ENCODE results near the gene DNAJB1. TPM values are rescaled to one million over a fixed set of nuclear protein-coding genes. Genes with fewer than 3 reads are reported as not detected.

Gene DNAJB1
- total RNA-seq, 1 donor from 2014 or later: 92.5 TPM

DNA sequence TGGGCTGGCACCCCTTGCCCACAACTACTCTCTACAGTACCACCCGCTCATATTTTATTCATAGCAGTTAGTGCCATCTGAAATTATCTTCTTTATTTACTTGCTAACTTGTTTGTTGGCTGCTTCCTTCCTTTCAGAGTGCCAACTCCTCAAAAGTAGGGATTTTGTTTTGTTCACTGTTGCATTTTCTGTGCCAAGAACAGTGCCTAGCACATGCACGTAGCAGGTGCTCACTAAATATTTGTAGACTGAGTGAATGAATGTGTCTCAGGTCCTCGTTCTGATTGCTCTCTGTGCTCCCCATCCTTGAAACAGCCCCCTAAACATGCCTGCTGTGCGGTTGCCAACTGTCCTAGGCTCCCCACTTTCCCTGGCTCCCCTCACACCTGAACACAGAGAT, 23.8 kb downstream of the DNAJB1 start:
- no peak for ATAC-seq
- DNase-seq: no peak
- H3K9me3 ChIP-seq: no peaks in the 10 kb centered on the region
- peaks cover 24% of the 10 kb centered on the region for H3K36me3 ChIP-seq
- peak overlapping the region; percentile 83 for H3K27ac ChIP-seq
- H3K4me1 ChIP-seq: peaks cover 35% of the 10 kb centered on the region
- H3K27me3 ChIP-seq (ENCODE audit: low read depth): no peaks in the 10 kb centered on the region
- H3K4me3 ChIP-seq: peak overlapping the region; percentile 85
- TF ChIP-seq, protein P1, sequence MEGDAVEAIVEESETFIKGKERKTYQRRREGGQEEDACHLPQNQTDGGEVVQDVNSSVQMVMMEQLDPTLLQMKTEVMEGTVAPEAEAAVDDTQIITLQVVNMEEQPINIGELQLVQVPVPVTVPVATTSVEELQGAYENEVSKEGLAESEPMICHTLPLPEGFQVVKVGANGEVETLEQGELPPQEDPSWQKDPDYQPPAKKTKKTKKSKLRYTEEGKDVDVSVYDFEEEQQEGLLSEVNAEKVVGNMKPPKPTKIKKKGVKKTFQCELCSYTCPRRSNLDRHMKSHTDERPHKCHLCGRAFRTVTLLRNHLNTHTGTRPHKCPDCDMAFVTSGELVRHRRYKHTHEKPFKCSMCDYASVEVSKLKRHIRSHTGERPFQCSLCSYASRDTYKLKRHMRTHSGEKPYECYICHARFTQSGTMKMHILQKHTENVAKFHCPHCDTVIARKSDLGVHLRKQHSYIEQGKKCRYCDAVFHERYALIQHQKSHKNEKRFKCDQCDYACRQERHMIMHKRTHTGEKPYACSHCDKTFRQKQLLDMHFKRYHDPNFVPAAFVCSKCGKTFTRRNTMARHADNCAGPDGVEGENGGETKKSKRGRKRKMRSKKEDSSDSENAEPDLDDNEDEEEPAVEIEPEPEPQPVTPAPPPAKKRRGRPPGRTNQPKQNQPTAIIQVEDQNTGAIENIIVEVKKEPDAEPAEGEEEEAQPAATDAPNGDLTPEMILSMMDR (IDR thresholded peaks at IDR 0.05): no peak
- intact Hi-C loops (cut with DNase I): no loop called here

DNA sequence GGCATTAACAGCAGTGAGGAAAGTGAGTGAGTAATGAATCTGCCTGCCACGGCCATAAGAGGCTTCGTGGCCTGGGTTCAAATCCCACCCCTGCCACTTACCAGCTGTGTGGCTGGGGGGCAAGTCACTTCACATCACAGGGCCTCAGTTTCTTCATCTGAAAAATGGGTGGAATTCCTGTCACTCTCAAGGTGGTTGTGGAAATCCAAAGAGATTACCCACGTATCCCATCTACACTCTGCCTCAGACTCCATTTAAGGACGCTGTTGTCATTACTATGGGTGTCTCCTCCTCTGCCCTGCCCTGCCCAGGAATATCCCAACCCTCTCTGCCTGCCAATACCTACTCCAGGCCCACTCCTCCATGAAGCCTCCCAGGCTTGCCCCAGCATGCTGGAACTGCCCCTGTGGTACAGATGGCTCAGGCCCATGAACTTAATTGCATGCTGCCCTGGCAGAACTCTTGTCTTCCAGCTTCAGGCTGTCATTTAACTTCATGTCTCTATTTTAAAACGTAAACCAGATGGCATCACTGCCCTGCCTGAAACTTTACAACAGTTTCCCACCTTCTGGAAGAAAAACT, 25.4 kb downstream of the DNAJB1 start:
- ATAC-seq (no peak), DNase-seq (no peak)
- H3K9me3 ChIP-seq: no peaks in the 10 kb centered on the region
- TF ChIP-seq, protein P1 (IDR thresholded peaks at IDR 0.05): no peak
- no peak overlapping the region for H3K27ac ChIP-seq
- H3K4me3 ChIP-seq: no peak overlapping the region
- no peaks in the 10 kb centered on the region for H3K27me3 ChIP-seq (ENCODE audit: low read depth)
- H3K4me1 ChIP-seq: peaks cover 28% of the 10 kb centered on the region
- intact Hi-C loops (cut with DNase I): no loop called here
- H3K36me3 ChIP-seq: peaks cover 40% of the 10 kb centered on the region

DNA sequence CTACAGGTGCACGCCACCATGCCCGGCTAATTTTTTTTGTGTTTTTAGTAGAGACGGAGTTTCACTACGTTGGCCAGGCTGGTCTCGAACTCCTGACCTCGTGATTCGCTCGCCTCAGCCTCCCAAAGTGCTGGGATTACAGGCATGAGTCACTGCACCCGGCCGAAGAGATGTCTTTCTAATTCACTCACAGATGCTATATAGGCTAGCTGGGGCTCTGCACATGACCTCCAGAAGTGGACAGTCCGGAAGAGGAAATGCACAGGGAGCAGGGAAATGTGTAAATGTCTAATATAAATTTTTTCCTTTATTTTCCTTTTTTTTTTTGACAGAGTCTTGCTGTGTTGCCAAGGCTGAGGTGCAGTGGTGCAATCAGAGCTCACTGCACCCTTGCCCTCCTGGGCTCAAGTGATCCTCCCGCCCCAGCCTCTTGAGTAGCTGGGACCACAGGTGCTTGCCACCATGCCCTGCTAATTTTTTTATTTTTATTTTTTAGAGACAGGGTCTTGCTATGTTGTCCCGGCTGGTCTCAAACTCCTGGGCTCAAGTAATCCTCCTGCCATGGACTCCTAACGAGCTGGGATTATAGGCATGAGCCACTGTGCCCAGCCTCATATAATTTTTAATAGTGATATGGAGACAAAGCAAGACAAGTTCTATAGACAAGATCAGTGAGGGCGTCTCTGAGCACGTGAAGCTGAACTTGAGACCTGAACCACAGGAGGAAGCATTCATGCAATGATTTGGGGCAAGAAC, 30.6 kb downstream of the DNAJB1 start:
- Histone ChIP-seq H3K36me3 (peaks cover 58% of the 10 kb centered on the region), H3K4me3 (no peak overlapping the region), H3K27me3 (ENCODE audit: low read depth) (no peaks in the 10 kb centered on the region), H3K9me3 (no peaks in the 10 kb centered on the region), H3K27ac (no peak overlapping the region), H3K4me1 (no peaks in the 10 kb centered on the region)
- intact Hi-C loops (cut with DNase I): no loop called here
- DNase-seq (no peak), ATAC-seq (no peak)
- TF ChIP-seq, protein P1 (IDR thresholded peaks at IDR 0.05): no peak

DNA sequence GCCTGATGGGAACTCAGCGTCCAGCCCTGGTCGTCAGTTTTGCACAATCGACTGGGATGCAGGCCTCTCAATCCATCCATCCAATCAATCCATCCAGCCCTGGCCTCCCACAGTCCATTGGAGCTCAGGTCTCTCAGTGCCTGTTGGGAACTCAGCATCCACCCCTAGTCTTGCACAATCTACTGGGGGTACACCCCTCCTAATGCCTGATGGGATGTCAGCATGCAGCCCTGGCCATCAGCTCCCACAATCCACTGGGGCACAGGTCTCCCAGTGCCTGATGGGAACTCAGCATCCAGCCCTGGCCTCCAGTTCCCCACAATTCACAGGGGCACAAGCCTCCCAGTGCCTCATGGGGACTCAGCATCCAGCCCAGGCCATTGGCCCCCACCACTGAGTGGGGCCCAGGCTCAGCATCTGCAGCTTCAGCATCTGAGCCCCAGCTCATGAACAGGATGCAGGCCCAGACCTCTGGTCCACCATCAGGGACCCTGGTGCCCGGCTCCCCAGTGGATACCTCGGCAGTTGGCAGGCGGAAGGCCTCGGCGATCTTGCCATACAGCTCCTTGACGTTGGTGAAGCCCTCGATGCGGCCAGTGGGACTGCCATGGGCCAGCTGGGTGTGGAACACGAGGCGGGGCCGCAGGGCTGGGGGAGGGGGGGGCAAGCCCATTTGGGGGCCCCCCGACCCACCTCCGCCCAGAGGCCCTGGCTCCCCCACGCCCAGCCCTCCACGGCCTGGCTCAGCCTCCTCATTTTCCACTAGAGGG, 35.8 kb downstream of the DNAJB1 start:
- TF ChIP-seq, protein P1 (IDR thresholded peaks at IDR 0.05): no peak
- no peak for ATAC-seq
- intact Hi-C loops (cut with DNase I): no loop called here
- no peak overlapping the region for H3K4me3 ChIP-seq
- no peaks in the 10 kb centered on the region for H3K9me3 ChIP-seq
- peaks cover 63% of the 10 kb centered on the region for H3K36me3 ChIP-seq
- no peak overlapping the region for H3K27ac ChIP-seq
- DNase-seq: no peak
- H3K27me3 ChIP-seq (ENCODE audit: low read depth): no peaks in the 10 kb centered on the region
- H3K4me1 ChIP-seq: peaks cover 10% of the 10 kb centered on the region

DNA sequence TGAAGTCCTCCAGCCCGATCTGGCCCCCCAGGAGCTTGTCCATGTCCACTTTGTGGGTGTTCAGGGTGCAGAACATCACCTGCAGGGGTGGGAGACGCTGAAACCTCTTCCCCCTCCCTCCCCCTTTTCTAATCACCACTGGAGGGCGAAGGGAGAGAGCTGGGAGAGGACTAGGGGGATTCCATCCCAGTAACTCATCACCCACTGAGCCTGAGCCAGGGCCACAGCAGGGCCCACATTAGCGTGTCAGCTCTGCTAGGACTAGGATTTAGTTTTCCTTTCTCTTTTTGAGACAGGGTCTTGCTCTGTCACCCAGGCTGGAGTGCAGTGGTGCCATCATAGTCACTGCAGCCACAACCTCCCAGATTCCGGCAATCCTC, 37.5 kb downstream of the DNAJB1 start:
- ATAC-seq (no peak), DNase-seq (no peak)
- Histone ChIP-seq H3K27me3 (ENCODE audit: low read depth) (no peaks in the 10 kb centered on the region), H3K4me1 (peaks cover 18% of the 10 kb centered on the region), H3K9me3 (no peaks in the 10 kb centered on the region), H3K4me3 (no peak overlapping the region), H3K27ac (no peak overlapping the region), H3K36me3 (peaks cover 66% of the 10 kb centered on the region)
- TF ChIP-seq, protein P1 (IDR thresholded peaks at IDR 0.05): no peak
- intact Hi-C loops (cut with DNase I): no loop called here

All from lower lobe of right lung (tissue), 2 donors.